Measurements from ENCODE around the gene MAML3. TPM values are rescaled to one million over a fixed set of nuclear protein-coding genes. Genes with fewer than 3 reads are reported as not detected.

Gene MAML3
- total and polyA plus RNA-seq, 2 of the 13 experiments (the other 11 are each of a cell fraction or from before 2014, with no cell fraction given), result 0.05 to 0.13 TPM

GRCh38 chr4:139913398-139913990 is 240.5 kb downstream of the MAML3 start (continued):
- TF ChIP-seq PPARG (CRISPR knock-in tag; conservative IDR thresholded peaks at IDR 0.05) (peak; percentile 63), SMAD3 (CRISPR knock-in tag; IDR thresholded peaks at IDR 0.05) (0 out of 2 replicates have a peak, but pooled peaks have one; percentile 23), GPBP1L1 (CRISPR knock-in tag; IDR thresholded peaks at IDR 0.05) (no peak), ZSCAN22 (CRISPR knock-in tag; IDR thresholded peaks at IDR 0.05) (no peak), TERF1 (CRISPR knock-in tag; IDR thresholded peaks at IDR 0.05) (no peak), ATF3 (CRISPR knock-in tag; IDR thresholded peaks at IDR 0.05) (no peak), ZNF652 (CRISPR knock-in tag; IDR thresholded peaks at IDR 0.05; ENCODE audit: borderline replicate concordance, low read depth) (no peak), ELF3 (CRISPR knock-in tag; IDR thresholded peaks at IDR 0.05) (no peak), ASH2L (IDR thresholded peaks at IDR 0.05; ENCODE audit: insufficient read length, low read depth, low read length) (no peak), TRIM22 (IDR thresholded peaks at IDR 0.05) (no peak), HIVEP1 (CRISPR knock-in tag; IDR thresholded peaks at IDR 0.05) (no peak)
- TF ChIP-seq, protein P1, sequence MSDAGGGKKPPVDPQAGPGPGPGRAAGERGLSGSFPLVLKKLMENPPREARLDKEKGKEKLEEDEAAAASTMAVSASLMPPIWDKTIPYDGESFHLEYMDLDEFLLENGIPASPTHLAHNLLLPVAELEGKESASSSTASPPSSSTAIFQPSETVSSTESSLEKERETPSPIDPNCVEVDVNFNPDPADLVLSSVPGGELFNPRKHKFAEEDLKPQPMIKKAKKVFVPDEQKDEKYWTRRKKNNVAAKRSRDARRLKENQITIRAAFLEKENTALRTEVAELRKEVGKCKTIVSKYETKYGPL (CRISPR knock-in tag; IDR thresholded peaks at IDR 0.05), result no peak
- TF ChIP-seq, protein P2, sequence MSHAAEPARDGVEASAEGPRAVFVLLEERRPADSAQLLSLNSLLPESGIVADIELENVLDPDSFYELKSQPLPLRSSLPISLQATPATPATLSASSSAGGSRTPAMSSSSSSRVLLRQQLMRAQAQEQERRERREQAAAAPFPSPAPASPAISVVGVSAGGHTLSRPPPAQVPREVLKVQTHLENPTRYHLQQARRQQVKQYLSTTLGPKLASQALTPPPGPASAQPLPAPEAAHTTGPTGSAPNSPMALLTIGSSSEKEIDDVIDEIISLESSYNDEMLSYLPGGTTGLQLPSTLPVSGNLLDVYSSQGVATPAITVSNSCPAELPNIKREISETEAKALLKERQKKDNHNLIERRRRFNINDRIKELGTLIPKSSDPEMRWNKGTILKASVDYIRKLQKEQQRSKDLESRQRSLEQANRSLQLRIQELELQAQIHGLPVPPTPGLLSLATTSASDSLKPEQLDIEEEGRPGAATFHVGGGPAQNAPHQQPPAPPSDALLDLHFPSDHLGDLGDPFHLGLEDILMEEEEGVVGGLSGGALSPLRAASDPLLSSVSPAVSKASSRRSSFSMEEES (CRISPR knock-in tag; IDR thresholded peaks at IDR 0.05), result no peak
- TF ChIP-seq, protein P3, sequence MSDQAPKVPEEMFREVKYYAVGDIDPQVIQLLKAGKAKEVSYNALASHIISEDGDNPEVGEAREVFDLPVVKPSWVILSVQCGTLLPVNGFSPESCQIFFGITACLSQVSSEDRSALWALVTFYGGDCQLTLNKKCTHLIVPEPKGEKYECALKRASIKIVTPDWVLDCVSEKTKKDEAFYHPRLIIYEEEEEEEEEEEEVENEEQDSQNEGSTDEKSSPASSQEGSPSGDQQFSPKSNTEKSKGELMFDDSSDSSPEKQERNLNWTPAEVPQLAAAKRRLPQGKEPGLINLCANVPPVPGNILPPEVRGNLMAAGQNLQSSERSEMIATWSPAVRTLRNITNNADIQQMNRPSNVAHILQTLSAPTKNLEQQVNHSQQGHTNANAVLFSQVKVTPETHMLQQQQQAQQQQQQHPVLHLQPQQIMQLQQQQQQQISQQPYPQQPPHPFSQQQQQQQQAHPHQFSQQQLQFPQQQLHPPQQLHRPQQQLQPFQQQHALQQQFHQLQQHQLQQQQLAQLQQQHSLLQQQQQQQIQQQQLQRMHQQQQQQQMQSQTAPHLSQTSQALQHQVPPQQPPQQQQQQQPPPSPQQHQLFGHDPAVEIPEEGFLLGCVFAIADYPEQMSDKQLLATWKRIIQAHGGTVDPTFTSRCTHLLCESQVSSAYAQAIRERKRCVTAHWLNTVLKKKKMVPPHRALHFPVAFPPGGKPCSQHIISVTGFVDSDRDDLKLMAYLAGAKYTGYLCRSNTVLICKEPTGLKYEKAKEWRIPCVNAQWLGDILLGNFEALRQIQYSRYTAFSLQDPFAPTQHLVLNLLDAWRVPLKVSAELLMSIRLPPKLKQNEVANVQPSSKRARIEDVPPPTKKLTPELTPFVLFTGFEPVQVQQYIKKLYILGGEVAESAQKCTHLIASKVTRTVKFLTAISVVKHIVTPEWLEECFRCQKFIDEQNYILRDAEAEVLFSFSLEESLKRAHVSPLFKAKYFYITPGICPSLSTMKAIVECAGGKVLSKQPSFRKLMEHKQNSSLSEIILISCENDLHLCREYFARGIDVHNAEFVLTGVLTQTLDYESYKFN (CRISPR knock-in tag; conservative IDR thresholded peaks at IDR 0.05), result peak; percentile 53
- TF ChIP-seq, protein P4, sequence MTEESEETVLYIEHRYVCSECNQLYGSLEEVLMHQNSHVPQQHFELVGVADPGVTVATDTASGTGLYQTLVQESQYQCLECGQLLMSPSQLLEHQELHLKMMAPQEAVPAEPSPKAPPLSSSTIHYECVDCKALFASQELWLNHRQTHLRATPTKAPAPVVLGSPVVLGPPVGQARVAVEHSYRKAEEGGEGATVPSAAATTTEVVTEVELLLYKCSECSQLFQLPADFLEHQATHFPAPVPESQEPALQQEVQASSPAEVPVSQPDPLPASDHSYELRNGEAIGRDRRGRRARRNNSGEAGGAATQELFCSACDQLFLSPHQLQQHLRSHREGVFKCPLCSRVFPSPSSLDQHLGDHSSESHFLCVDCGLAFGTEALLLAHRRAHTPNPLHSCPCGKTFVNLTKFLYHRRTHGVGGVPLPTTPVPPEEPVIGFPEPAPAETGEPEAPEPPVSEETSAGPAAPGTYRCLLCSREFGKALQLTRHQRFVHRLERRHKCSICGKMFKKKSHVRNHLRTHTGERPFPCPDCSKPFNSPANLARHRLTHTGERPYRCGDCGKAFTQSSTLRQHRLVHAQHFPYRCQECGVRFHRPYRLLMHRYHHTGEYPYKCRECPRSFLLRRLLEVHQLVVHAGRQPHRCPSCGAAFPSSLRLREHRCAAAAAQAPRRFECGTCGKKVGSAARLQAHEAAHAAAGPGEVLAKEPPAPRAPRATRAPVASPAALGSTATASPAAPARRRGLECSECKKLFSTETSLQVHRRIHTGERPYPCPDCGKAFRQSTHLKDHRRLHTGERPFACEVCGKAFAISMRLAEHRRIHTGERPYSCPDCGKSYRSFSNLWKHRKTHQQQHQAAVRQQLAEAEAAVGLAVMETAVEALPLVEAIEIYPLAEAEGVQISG (CRISPR knock-in tag; IDR thresholded peaks at IDR 0.05), result no peak

All from HepG2 (cell line).